Activated CD8-positive, alpha-beta memory T cell treated with anti-CD3 and anti-CD28 coated beads, Interleukin-2, amount 50 U/mL, for 24 hours (primary cell): Measurements from ENCODE around the gene DNAH3.
"Not testable (repeated sequence)": the region's sequence is repeated elsewhere in the genome, so short reads cannot be mapped to it uniquely, and the experiment has no call there.

Experiments
- DNase-seq: peaks from one replicate; pipeline ENCODE4 v3.0.0-alpha.2; 2020; ENCODE audit errors: extremely low read depth

Gene DNAH3

DNA sequence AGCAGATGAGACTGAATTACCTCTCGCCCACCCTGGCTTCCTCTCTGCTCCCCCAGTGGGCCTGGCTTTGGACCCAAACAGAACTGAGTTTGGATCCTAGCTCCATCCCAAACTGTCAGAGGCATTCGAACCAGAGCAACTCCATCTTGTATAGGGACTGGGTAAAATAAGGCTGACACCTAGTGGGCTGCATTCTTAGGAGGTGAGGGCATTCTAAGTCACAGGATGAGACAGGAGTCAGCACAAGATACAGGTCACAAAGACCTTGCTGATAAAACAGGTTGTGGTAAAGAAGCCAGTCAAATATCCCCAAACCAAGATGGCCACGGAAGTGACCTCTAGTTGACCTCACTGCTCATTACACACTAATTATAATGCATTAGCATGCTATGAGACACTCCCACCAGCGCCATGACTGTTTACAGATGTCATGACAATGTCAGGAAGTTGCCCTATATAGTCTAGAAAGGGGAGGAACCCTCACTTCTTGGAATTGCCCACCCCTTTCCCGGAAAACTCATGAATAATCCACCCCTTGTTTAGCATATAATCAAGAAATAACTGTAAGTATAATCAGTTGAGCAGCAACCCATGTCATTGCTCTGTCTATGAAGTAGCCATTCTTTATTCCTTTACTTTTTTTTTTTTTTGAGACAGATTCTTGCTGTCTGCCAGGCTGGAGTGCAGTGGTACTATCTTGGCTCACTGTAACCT, 205.6 kb downstream of the DNAH3 start:
- peak; percentile 23 for DNase-seq

GRCh38 chr16:20942256-20942655, 208.4 kb downstream of the DNAH3 start:
- DNase-seq, result no peak

- DNase-seq, result no peak
Observed at GRCh38 chr16:20941636-20941926, 209.1 kb downstream of the DNAH3 start.

DNA sequence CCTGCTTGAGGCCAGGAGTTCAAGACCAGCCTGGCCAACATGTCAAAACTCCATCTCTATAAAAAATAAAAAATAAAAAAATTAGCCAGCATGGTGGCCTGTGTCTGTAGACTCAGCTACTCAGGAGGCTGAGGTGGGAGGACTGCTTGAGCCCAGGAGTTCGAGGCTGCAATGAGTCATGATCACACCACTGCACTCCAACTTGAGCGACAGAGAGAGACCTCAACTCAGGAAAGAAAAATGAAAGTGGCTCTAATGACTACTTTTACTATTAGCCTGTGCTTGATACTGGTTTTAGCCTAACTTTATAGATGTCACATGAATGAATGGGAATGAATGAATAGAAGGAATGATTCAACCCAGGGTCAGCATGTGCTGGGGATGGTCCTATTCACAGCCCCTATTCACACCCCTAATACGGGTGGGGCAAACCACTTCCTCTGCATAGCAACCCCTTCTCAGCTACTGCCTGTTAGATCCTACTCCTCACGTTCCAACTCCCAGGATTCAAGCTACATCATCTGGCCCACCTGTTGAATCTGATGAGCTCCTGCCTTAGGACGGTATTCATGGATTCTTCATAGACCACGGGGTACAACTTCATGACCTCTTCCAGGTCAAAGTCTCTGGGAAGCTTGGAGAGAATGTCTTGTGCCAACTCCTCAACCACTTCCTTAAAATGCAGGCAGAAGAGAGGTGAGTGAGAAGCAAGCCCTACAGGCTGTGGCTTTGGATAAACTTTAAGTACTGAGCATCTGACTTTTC, 209.6 kb downstream of the DNAH3 start:
- no peak for DNase-seq

- DNase-seq, result no peak
Observed at GRCh38 chr16:20939611-20940010, 211.0 kb downstream of the DNAH3 start.

DNA sequence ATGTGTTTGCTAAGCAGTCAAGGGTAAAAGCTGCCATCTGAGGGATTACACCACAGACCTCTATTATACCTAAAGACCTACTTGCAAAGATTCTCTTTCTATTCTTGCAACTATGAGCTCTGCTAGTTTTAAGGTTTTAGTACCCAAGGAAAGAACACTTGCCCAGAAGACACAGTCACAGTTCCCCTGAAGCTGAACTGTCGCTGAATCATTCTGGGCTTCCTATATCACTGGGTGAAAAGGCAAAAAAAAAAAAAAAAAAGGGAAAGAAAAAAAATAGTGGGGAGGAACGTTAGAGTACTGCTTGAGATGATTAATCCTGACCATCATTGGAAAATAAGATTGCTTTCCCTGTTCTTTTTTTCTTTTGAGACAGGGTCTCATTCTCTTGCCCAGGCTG, 212.2 kb downstream of the DNAH3 start:
- DNase-seq, result no peak

- DNase-seq, result no peak
Observed at GRCh38 chr16:20937736-20938135, 212.9 kb downstream of the DNAH3 start.

GRCh38 chr16:20933589-20933988, 217.1 kb downstream of the DNAH3 start:
- DNase-seq, result no peak

GRCh38 chr16:20931066-20931600, 219.5 kb downstream of the DNAH3 start:
- no peak for DNase-seq

- DNase-seq, result no peak
Observed at GRCh38 chr16:20930365-20930690, 220.3 kb downstream of the DNAH3 start.

DNA sequence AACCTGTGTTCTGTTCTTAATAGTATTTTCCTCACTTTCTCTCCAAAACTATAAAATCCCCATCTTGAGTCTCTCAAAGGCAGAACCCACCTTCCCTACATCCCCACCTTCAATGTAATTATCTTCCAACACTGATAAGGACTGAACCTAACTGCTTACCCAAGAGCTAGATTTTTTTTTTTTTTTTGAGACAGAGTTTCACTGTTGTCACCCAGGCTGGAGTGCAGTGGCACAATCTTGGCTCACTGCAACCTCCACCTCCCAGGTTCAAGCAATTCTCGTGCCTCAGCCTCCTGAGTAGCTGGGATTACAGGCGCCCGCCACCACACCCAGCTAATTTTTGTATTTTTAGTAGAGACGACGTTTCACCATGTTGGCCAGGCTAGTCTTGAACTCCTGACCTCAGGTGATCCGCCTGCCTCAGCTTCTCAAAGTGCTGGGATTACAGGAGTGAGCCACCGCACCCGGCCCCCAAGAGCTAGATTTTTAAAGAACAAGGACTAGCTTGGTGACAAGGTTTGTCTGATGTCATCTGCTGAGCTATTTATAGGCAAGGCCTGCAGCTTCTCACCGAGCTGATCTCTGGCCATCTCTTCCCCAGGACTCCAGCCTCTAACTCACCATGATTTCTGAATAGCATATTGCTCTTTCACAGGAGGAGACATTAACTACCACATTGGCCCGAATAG, 220.8 kb downstream of the DNAH3 start:
- not testable (repeated sequence) for DNase-seq

DNA sequence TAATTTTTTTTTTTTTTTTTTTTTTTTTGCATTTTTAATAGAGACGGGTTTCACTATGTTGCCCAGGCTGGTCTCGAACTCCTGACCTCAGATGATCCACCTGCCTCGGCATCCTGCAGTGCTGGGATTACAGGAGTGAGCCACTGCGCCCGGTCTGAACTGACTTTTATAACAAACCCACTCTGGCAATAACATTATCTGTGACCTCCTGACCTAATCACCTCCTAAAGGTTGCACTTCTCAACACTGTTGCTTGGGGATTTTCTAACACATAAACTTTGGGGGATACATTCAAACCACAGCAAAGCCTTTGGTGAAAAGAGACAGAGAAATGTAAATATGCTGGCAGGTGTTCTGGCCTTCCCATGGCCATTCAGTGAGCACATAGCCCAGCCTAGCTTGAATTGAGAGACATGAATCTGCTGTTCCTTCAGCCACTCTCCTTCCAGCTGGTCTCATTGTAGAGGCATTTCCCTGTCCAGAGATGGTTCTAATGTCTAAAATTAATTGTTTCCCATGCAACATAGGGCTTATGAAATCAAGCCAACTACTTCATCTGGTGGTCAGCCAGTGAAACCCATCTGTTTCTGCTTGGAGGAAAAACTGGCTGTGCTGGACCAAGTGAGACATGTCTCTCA, 221.8 kb downstream of the DNAH3 start:
- no peak for DNase-seq

- no peak for DNase-seq
Observed at GRCh38 chr16:20925751-20926150, 224.9 kb downstream of the DNAH3 start.

- DNase-seq, result no peak
Observed at GRCh38 chr16:20923876-20924275, 226.8 kb downstream of the DNAH3 start.

DNA sequence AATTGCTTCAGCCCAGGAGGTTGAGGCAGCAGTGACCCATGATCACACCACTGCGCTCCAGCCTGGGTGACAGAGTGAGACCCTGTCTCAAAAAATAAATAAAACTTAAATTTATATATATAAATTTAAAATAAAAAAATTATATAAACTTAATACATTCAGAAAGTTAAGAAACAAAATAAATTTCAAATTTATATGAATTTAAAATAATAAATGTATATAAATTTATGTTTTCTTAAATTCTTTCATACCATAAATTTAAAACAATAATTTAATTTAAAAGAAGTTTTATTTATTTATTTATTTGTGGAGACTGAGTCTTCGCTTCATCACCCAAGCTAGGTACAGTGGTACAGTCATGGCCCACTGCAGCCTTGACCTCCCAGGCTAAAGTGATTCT, 229.8 kb downstream of the DNAH3 start:
- no peak for DNase-seq

GRCh38 chr16:20920091-20920490, 230.6 kb downstream of the DNAH3 start:
- DNase-seq, result no peak

DNA sequence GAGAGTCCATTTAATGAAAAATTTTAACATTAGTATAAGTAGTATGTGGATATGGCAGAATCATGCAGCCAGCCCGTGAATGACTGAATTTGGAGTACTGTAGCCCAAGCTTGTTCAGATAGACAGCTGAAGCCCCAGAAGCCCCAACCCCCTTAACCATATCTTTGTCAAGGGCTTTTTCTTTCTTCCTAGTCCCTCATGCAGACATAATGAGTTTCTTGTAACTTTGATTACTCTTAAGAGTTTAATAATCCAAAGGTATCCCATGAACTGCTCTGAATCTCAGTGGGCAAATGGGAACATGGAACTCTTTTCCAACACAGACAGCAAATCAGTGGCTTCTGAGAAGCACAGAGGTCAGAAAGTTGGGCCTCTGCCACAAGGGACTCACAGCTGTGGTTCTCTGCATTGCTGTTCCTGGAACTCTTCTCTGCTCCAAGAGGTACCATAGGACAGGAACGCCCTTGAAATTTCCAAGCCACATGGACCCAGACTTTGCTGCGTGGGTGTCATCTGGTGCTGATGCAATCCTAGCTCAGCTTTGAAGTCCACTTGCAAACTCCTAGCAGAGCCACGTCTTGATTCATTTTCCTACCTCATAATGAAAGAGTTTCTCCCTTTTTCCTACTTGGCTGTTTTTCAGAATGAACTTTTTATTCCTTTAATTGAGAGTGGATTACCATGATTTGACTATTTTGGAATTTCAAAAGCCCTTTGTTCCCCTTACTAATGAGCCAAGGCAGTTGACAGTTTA, 232.0 kb downstream of the DNAH3 start:
- DNase-seq, result no peak

GRCh38 chr16:20916942-20917341, 233.7 kb downstream of the DNAH3 start:
- DNase-seq, result no peak

- no peak for DNase-seq
Observed at GRCh38 chr16:20916289-20916688, 234.4 kb downstream of the DNAH3 start.

- DNase-seq, result no peak
Observed at GRCh38 chr16:20911361-20911760, 239.3 kb downstream of the DNAH3 start.

DNA sequence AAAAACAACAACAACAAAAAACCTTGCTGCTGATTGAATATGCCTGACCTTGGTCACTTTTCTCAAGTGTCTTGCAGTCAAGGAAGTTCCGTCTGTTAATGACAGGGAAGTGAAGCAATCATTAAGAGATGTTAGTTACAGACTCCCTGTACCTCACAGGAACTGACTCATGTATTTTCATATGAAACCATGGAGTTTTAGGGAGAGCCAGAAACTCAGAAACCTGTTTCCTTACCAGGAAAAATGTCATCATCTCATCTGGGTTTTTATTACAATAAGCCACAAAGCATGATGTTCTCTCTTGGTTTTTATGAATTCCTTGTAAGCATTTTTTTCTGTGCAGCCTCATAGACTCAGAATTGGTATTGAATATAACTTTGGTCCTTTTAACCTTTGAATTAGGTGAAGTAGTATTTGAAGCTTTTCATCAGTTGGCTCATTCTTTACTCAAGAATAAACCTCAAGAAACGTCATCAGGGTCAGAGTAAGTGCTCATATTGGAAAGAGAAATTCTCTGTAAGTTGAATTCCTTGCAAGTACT, 239.8 kb downstream of the DNAH3 start:
- DNase-seq, result no peak
